Neuronal stem cell (in vitro differentiated cells): ENCODE data around the gene SOX12.
A peak's percentile ranks its signal among the peaks of the same experiment; 100 is the strongest.

Experiments
- DNase-seq: peaks from one replicate; pipeline ENCODE4 v3.0.0-alpha.2; 2013; ENCODE audit warnings: low spot score
- H2AFZ ChIP-seq: one replicate; pipeline ENCODE4 v1.6.1; 2013; ENCODE audit warnings: mild to moderate bottlenecking, low read length, inconsistent platforms
- H2AK5ac ChIP-seq: 2 replicates; pipeline ENCODE4 v1.6.1; 2013; ENCODE audit warnings: low read depth, mild to moderate bottlenecking, inconsistent platforms, low read length, moderate library complexity, mixed read lengths
- H2BK120ac ChIP-seq: 2 replicates; pipeline ENCODE4 v1.6.1; 2013; ENCODE audit warnings: low read depth, mild to moderate bottlenecking, inconsistent platforms, low read length, moderate library complexity, mixed read lengths
- H2BK12ac ChIP-seq: one replicate; pipeline ENCODE4 v1.6.1; 2013; ENCODE audit warnings: low read length, inconsistent platforms
- H2BK15ac ChIP-seq: 2 replicates; pipeline ENCODE4 v1.6.1; 2013; ENCODE audit warnings: mild to moderate bottlenecking, low read length, inconsistent platforms, mixed read lengths
- H2BK5ac ChIP-seq: one replicate; pipeline ENCODE4 v1.6.1; 2013; ENCODE audit warnings: inconsistent platforms, mild to moderate bottlenecking, low read length, moderate library complexity
- H3K14ac ChIP-seq: one replicate; pipeline ENCODE4 v1.6.1; 2013; ENCODE audit warnings: low read length, inconsistent platforms
- H3K18ac ChIP-seq: 2 replicates; pipeline ENCODE4 v1.6.1; 2013; ENCODE audit warnings: low read length, inconsistent platforms
- H3K23ac ChIP-seq: 2 replicates; pipeline ENCODE4 v1.6.1; 2013; ENCODE audit warnings: low read depth, mild to moderate bottlenecking, mixed read lengths, low read length, inconsistent platforms; ENCODE audit not compliant: poor library complexity
- H3K27ac ChIP-seq: replicated peaks from 3 replicates; pipeline ENCODE4 v1.5.1; 2013; ENCODE audit warnings: low read length, inconsistent platforms
- H3K27me3 ChIP-seq, 3 experiments: 2 replicates each; pipeline ENCODE4 v1.6.1; 2013; ENCODE audit warnings: low read length in 3 of 3, mild to moderate bottlenecking in 2 of 3, inconsistent platforms in 1 of 3, low read depth in 1 of 3, mixed read lengths in 1 of 3, moderate library complexity in 1 of 3; ENCODE audit not compliant: control insufficient read depth in 3 of 3, insufficient read depth in 3 of 3
- H3K36me3 ChIP-seq, 2 donors: replicated peaks in 1 of 2; 2 replicates each; pipeline ENCODE4 v1.6.1; 2013; ENCODE audit warnings: low read length in 2 of 2; ENCODE audit not compliant: control insufficient read depth in 2 of 2, insufficient read depth in 2 of 2
- H3K4ac ChIP-seq: 2 replicates; pipeline ENCODE4 v1.6.1; 2013; ENCODE audit warnings: inconsistent platforms, mild to moderate bottlenecking, low read length, moderate library complexity
- H3K4me1 ChIP-seq, 2 donors: 1 replicate in 1 of 2; 2 replicates in 1 of 2; pipeline ENCODE4 v1.6.1; 2013; ENCODE audit warnings: low read length in 2 of 2, low read depth in 1 of 2; ENCODE audit not compliant: control insufficient read depth in 2 of 2, insufficient read depth in 1 of 2
- H3K4me2 ChIP-seq: one replicate; pipeline ENCODE4 v1.6.1; 2013; ENCODE audit warnings: mild to moderate bottlenecking, low read length, inconsistent platforms; ENCODE audit not compliant: insufficient read depth, poor library complexity, severe bottlenecking
- H3K4me3 ChIP-seq, 2 donors: 2 replicates each; pipeline ENCODE4 v1.5.1; 2013; ENCODE audit warnings: low read length in 2 of 2, mild to moderate bottlenecking in 2 of 2, inconsistent platforms in 1 of 2, moderate library complexity in 1 of 2
- H3K79me1 ChIP-seq: one replicate; pipeline ENCODE4 v1.6.1; 2013; ENCODE audit warnings: low read depth, mild to moderate bottlenecking, inconsistent platforms, low read length, moderate library complexity
- H3K9ac ChIP-seq: one replicate; pipeline ENCODE4 v1.6.1; 2013; ENCODE audit warnings: mild to moderate bottlenecking, low read depth, low read length, inconsistent platforms; ENCODE audit not compliant: poor library complexity
- H3K9me3 ChIP-seq, 2 donors: replicated peaks in 1 of 2; 2 replicates each; pipeline versions ENCODE3 to v1.6.1; 2013; ENCODE audit warnings: low read length in 2 of 2, mild to moderate bottlenecking in 2 of 2, inconsistent platforms in 1 of 2, low read depth in 1 of 2, mixed read lengths in 1 of 2, moderate library complexity in 1 of 2; ENCODE audit not compliant: control insufficient read depth in 2 of 2, insufficient read depth in 1 of 2
- H4K8ac ChIP-seq: one replicate; pipeline ENCODE4 v1.6.1; 2013; ENCODE audit warnings: low read depth, mild to moderate bottlenecking, inconsistent platforms, low read length, moderate library complexity
- H4K91ac ChIP-seq: one replicate; pipeline ENCODE4 v1.6.1; 2013; ENCODE audit warnings: low read length, low read depth, mild to moderate bottlenecking, inconsistent platforms; ENCODE audit not compliant: poor library complexity
- WGBS, 2 donors: extraction: QIAGEN DNeasy Blood & Tissue Kit; methylation state at CpG; one replicate each; pipeline ENCODE4 v1.1.7; 2013; ENCODE audit warnings: missing lambda C conversion rate in 2 of 2, mixed read lengths in 1 of 2; ENCODE audit not compliant: insufficient read length in 2 of 2, insufficient replicate concordance in 1 of 2; ENCODE audit errors: extremely low coverage in 2 of 2; 5-methylcytosine and 5-hydroxymethylcytosine counted together

Gene SOX12

GRCh38 chr20:288956-289692 is 36.2 kb upstream of the SOX12 start:
- Histone ChIP-seq H3K9me3 (peaks cover 5 to 6% of the 10 kb centered on the region in 2 donors), H2BK12ac (no peak overlapping the region), H3K14ac (no peak overlapping the region), H3K9ac (no peak overlapping the region), H4K8ac (no peak overlapping the region), H3K4me3 (peak overlapping the region in 1 of 2 donors; percentile 80), H3K36me3 (peaks cover 2 to 26% of the 10 kb centered on the region in 2 donors), H3K4me1 (peaks cover 7 to 8% of the 10 kb centered on the region in 2 donors), H3K4me2 (no peak overlapping the region), H3K23ac (no peak overlapping the region), H3K79me1 (no peaks in the 10 kb centered on the region), H3K18ac (no peak overlapping the region), H2AFZ (no peak overlapping the region), H3K27me3 (no peaks in the 10 kb centered on the region), H4K91ac (no peak overlapping the region), H3K4ac (no peak overlapping the region), H3K27ac (no peak overlapping the region), H2BK5ac (no peak overlapping the region), H2BK15ac (no peak overlapping the region), H2BK120ac (no peak overlapping the region), H2AK5ac (no peak overlapping the region)
- no peak for DNase-seq
- WGBS, 2 donors: no CpG with 5 or more reads among the region's 3 CpGs

- Histone ChIP-seq H4K91ac (no peak overlapping the region), H3K36me3 (peaks cover 2 to 26% of the 10 kb centered on the region in 2 donors), H3K27me3 (no peaks in the 10 kb centered on the region), H2BK15ac (peak overlapping the region; percentile 71), H4K8ac (no peak overlapping the region), H3K18ac (peak overlapping the region; percentile 96), H2AFZ (peak overlapping the region; percentile 93), H2BK120ac (no peak overlapping the region), H3K23ac (no peak overlapping the region), H3K9me3 (peaks cover 5 to 6% of the 10 kb centered on the region in 2 donors), H3K4me1 (peaks cover 7 to 8% of the 10 kb centered on the region in 2 donors), H2BK12ac (no peak overlapping the region), H3K4me2 (peak overlapping the region; percentile 78), H3K14ac (no peak overlapping the region), H2BK5ac (peak overlapping the region; percentile 42), H3K27ac (peak overlapping the region; percentile 82), H3K9ac (peak overlapping the region; percentile 75), H2AK5ac (no peak overlapping the region), H3K79me1 (no peaks in the 10 kb centered on the region), H3K4ac (no peak overlapping the region), H3K4me3 (peak overlapping the region; percentile 80 to 92)
- no CpG with 5 or more reads among the region's 2 CpGs for WGBS, 2 donors
- no peak for DNase-seq
Measured at GRCh38 chr20:289693-290083, 35.7 kb upstream of the SOX12 start.

GRCh38 chr20:290084-290831 is 35.1 kb upstream of the SOX12 start, which contains the start of gene C20orf96:
TSS of gene C20orf96 (minus strand) at chr20:290750. CDS start at chr20:290610, 140 bp downstream.
- Histone ChIP-seq H2AFZ (peak within 1 kb of the TSS; percentile 93), H3K18ac (peak within 1 kb of the TSS; percentile 96), H3K9me3 (peaks cover 5 to 6% of the 10 kb centered on the region in 2 donors), H3K27ac (peak within 1 kb of the TSS; percentile 82), H3K36me3 (peaks cover 2 to 21% of the 10 kb centered on the region in 2 donors), H3K14ac (no peak within 1 kb of the TSS), H3K27me3 (no peaks in the 10 kb centered on the region), H2BK120ac (no peak within 1 kb of the TSS), H2BK15ac (peak within 1 kb of the TSS; percentile 71), H4K91ac (no peak within 1 kb of the TSS), H4K8ac (no peak within 1 kb of the TSS), H2BK5ac (peak within 1 kb of the TSS; percentile 42), H3K9ac (peak within 1 kb of the TSS; percentile 75), H3K4me1 (peaks cover 7 to 8% of the 10 kb centered on the region in 2 donors), H3K79me1 (no peaks in the 10 kb centered on the region), H3K4ac (no peak within 1 kb of the TSS), H3K4me3 (peak within 1 kb of the TSS; percentile 80 to 92), H3K23ac (no peak within 1 kb of the TSS), H2AK5ac (no peak within 1 kb of the TSS), H3K4me2 (peak within 1 kb of the TSS; percentile 78), H2BK12ac (no peak within 1 kb of the TSS)
- peak; percentile 89 for DNase-seq
- no CpG with 5 or more reads among the region's 43 CpGs for WGBS, 2 donors

GRCh38 chr20:294602-295001 is 30.8 kb upstream of the SOX12 start:
- H3K9me3 ChIP-seq: peaks cover 0 to 1% of the 10 kb centered on the region in 2 donors
- H3K4me2 ChIP-seq: no peak overlapping the region
- no peak for DNase-seq
- H3K14ac ChIP-seq: no peak overlapping the region
- H3K27me3 ChIP-seq: no peaks in the 10 kb centered on the region
- no peak overlapping the region for H3K23ac ChIP-seq
- H3K27ac ChIP-seq: no peak overlapping the region
- H3K4ac ChIP-seq: no peak overlapping the region
- H2BK15ac ChIP-seq: peak overlapping the region; percentile 3
- peak overlapping the region; percentile 49 for H3K18ac ChIP-seq
- H3K4me3 ChIP-seq: no peak overlapping the region
- no peak overlapping the region for H2BK5ac ChIP-seq
- H3K4me1 ChIP-seq: peaks cover 9 to 12% of the 10 kb centered on the region in 2 donors
- H3K9ac ChIP-seq: no peak overlapping the region
- H2AFZ ChIP-seq: no peak overlapping the region
- H3K79me1 ChIP-seq: no peaks in the 10 kb centered on the region
- no CpG with 5 or more reads among the region's 5 CpGs for WGBS, 2 donors
- peak overlapping the region; percentile 56 for H4K91ac ChIP-seq
- H2AK5ac ChIP-seq: peak overlapping the region; percentile 2
- no peak overlapping the region for H2BK12ac ChIP-seq
- no peak overlapping the region for H2BK120ac ChIP-seq
- H4K8ac ChIP-seq: no peak overlapping the region
- peaks cover 0 to 6% of the 10 kb centered on the region in 2 donors for H3K36me3 ChIP-seq
